Inflammatory macrophage treated with lipopolysaccharide for 4 hours (primary cell): ENCODE results near the gene CD151.

Source experiments
- DNase-seq: peaks from one replicate; pipeline ENCODE4 v3.0.0-alpha.2; 2020

The CD151 gene

GRCh38 chr11:875769-876301, 43.1 kb downstream of the CD151 start:
- no peak for DNase-seq

- DNase-seq = no peak
These were observed 43.8 kb downstream of the CD151 start for GRCh38 chr11:876545-876944.

GRCh38 chr11:877565-877964, 44.8 kb downstream of the CD151 start:
- DNase-seq = peak; percentile 4

DNA sequence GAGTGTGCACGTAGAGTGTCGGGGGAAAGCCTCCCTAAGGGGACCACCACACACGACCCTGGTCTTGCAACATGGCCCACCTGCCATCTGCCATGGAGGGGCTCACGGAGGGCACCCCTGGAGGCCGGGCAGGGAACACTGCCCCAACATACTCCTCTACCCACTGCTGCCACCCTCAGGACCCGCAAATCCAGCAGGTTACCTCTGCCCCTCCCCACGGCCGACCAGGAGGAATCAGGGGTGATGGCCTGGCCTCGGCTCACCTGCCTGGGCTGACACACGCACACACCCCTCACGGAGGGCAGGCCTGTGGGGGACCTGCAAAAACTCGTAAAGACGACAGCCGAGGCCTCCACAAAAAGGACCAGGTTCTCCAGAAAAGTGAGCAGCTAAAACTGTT, 47.7 kb downstream of the CD151 start:
- DNase-seq = no peak

DNA sequence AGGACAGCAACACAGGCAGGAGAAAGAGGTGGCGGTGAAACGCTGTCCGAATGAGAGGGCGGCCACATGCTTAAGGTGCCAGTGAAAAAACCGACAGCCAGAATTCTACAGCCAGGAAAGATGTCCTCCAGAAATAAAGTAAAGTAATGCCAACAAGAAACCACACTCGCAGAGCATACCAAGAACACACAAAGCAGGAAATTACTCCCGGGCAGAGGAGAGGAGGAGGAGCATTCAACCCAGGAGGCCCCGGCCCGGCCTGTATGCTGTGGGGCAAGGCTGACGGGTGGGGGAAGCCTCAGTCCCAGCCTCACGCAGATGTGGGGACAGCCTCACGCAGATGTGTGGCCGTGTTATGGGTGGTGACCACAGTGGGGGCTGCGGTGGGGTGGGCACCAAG, 49.8 kb downstream of the CD151 start:
- no peak for DNase-seq

- no peak for DNase-seq
These were observed 50.8 kb downstream of the CD151 start for GRCh38 chr11:883527-883926.

DNA sequence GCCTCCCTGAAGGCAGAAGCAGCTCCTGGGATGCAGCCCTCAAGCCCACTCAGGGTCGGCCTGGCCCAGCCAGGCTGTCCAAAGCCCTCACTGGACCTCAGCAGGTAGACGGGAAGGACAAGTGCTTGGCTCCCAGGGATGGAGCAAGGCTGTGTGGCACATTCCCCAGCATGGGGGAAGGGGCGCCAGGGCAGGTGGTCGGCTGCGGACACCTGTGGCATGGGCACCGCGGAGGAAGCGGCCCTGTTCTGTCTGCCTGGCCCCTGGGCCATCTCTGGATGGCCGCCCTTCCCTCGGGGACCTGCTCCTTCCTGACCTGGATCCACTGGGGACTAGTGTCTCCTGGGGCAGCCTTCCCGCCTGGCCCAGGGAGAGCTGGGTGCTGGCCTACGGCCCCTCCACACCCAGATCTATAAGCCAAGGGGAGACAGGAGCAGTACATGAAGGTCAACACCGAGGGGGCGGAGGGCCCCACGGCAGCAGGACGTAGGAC, 51.9 kb downstream of the CD151 start:
- DNase-seq = no peak

DNA sequence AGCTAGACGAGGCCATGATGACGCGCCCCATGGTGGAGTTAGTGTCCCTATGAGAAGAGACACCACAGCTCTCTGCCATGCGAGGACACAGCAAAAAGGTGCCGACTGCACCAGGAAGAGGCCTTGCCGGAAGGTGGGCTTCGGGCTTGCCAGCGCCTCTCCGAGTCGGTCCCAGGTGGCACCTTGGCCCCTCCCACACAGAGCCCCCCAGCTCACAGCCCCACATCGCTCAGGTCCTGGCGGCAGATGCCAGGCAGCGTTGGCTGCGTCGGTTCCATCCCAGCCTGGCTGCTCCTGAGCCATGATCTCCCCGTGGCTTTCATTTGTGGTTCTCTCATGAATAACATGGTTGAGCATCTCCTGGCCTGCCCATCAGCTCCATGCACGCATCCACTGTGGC, 53.8 kb downstream of the CD151 start:
- DNase-seq = no peak

GRCh38 chr11:887589-887988, 54.8 kb downstream of the CD151 start:
- DNase-seq = no peak
